WTC11 (cell line): ENCODE data around the gene PTPRG.

Experiments
- AFF4 ChIP-seq: sonication (generic); formaldehyde crosslinking; IDR thresholded peaks from 2 replicates; pipeline ENCODE4 v1.8.1; 2023; ENCODE audit warnings: mild to moderate bottlenecking, missing genetic modification reagents, borderline replicate concordance
- CTCF ChIP-seq: fragments of 200-600 bp; IDR thresholded peaks from 2 replicates; pipeline ENCODE4 v1.8.0; 2022; ENCODE audit warnings: antibody characterized with exemption
- MYBL2 ChIP-seq: sonication (generic); formaldehyde crosslinking; IDR thresholded peaks from 2 replicates; pipeline ENCODE4 v1.8.1; 2023; ENCODE audit warnings: mild to moderate bottlenecking, moderate library complexity, missing genetic modification reagents
- NFYB ChIP-seq: sonication (generic); formaldehyde crosslinking; conservative IDR thresholded peaks from 2 replicates; pipeline ENCODE4 v1.8.0; 2022; ENCODE audit warnings: low read depth, missing genetic modification reagents
- NR2C2 ChIP-seq: sonication (generic); formaldehyde crosslinking; IDR thresholded peaks from 2 replicates; pipeline ENCODE4 v1.8.0; 2022; ENCODE audit warnings: mild to moderate bottlenecking, missing genetic modification reagents
- PREB ChIP-seq: sonication (generic); formaldehyde crosslinking; IDR thresholded peaks from 2 replicates; pipeline ENCODE4 v1.8.1; 2022; ENCODE audit warnings: mild to moderate bottlenecking, missing genetic modification reagents, moderate library complexity, borderline replicate concordance
- ZNF532 ChIP-seq: fragments of 250-450 bp; sonication (Bioruptor Pico); IDR thresholded peaks from 2 replicates; pipeline ENCODE4 v1.9.0; 2021; ENCODE audit warnings: mild to moderate bottlenecking, borderline replicate concordance

- TF ChIP-seq CTCF (no peak), NFYB (CRISPR knock-in tag) (no peak), ZNF532 (CRISPR knock-in tag) (no peak), PREB (CRISPR knock-in tag) (no peak), NR2C2 (CRISPR knock-in tag) (no peak), MYBL2 (CRISPR knock-in tag) (no peak), AFF4 (CRISPR knock-in tag) (no peak)
Measured at GRCh38 chr3:61739640-61740039, 178.3 kb downstream of the PTPRG start.
